Measurements from ENCODE around the gene PRR27.

Gene PRR27

DNA sequence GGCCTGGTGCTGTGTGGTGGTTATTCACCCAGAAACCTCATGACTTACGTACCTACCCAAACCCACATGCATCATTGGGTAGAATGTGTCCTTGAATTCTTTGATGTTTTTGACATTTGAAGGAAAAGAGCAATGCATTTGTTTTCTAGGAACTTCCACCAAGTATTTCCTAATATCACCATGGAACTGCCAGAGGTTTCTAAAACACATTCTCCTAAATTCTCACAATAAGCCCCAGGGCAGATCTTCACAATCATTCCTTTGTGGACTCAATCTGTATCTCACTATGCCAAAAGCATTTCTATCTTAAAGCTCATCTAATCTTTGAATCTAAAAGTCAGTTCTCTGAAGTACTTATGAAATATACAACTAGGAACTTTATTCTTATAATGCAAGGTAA lies 33.2 kb downstream of the PRR27 start:
- Histone ChIP-seq H3K36me3 (ENCODE audit: insufficient read depth, low read length) (no peaks in the 10 kb centered on the region), H3K79me2 (ENCODE audit: insufficient read depth, low read length) (no peaks in the 10 kb centered on the region), H4K20me1 (ENCODE audit: insufficient read depth, low read length) (no peaks in the 10 kb centered on the region), H3K9me3 (ENCODE audit: insufficient read depth, low read length, severe bottlenecking) (no peaks in the 10 kb centered on the region), H3K9ac (ENCODE audit: low read depth, low read length) (no peak overlapping the region), H3K27me3 (ENCODE audit: insufficient read depth, low read length, poor library complexity) (peaks cover 6% of the 10 kb centered on the region), H3K4me3 (ENCODE audit: low read depth in 1 of 2, low read length in 2 of 2) (no peak overlapping the region), H2AFZ (ENCODE audit: low read depth, low read length) (no peak overlapping the region), H3K27ac (ENCODE audit: low read length) (no peak overlapping the region), H3K4me1 (ENCODE audit: insufficient read depth, low read length) (no peaks in the 10 kb centered on the region), H3K4me2 (ENCODE audit: insufficient read depth, low read length) (no peak overlapping the region)
- DNase-seq (no peak), ATAC-seq (ENCODE audit: insufficient read depth, low read depth) (no peak)
- TF ChIP-seq EZH2 (IDR thresholded peaks at IDR 0.05; ENCODE audit: borderline replicate concordance, low read depth, low read length, severe bottlenecking) (no peak), CTCF (IDR thresholded peaks at IDR 0.05; ENCODE audit: borderline replicate concordance, extremely low read depth, low read length, poor library complexity, severe bottlenecking) (no peak)

GRCh38 chr4:70190579-70190978 lies 36.5 kb downstream of the PRR27 start:
- no peak overlapping the region for H3K9ac ChIP-seq (ENCODE audit: low read depth, low read length)
- TF ChIP-seq CTCF (IDR thresholded peaks at IDR 0.05; ENCODE audit: borderline replicate concordance, extremely low read depth, low read length, poor library complexity, severe bottlenecking) (no peak), EZH2 (IDR thresholded peaks at IDR 0.05; ENCODE audit: borderline replicate concordance, low read depth, low read length, severe bottlenecking) (no peak)
- no peak overlapping the region for H3K27ac ChIP-seq (ENCODE audit: low read length)
- H3K36me3 ChIP-seq (ENCODE audit: insufficient read depth, low read length), result no peaks in the 10 kb centered on the region
- ATAC-seq (ENCODE audit: insufficient read depth, low read depth), result no peak
- no peaks in the 10 kb centered on the region for H4K20me1 ChIP-seq (ENCODE audit: insufficient read depth, low read length)
- H3K4me1 ChIP-seq (ENCODE audit: insufficient read depth, low read length), result no peaks in the 10 kb centered on the region
- H3K4me3 ChIP-seq (ENCODE audit: low read depth in 1 of 2, low read length in 2 of 2), result no peak overlapping the region
- H3K9me3 ChIP-seq (ENCODE audit: insufficient read depth, low read length, severe bottlenecking), result no peaks in the 10 kb centered on the region
- no peak overlapping the region for H3K4me2 ChIP-seq (ENCODE audit: insufficient read depth, low read length)
- no peak overlapping the region for H2AFZ ChIP-seq (ENCODE audit: low read depth, low read length)
- no peak for DNase-seq
- peaks cover 6% of the 10 kb centered on the region for H3K27me3 ChIP-seq (ENCODE audit: insufficient read depth, low read length, poor library complexity)
- no peaks in the 10 kb centered on the region for H3K79me2 ChIP-seq (ENCODE audit: insufficient read depth, low read length)

DNA sequence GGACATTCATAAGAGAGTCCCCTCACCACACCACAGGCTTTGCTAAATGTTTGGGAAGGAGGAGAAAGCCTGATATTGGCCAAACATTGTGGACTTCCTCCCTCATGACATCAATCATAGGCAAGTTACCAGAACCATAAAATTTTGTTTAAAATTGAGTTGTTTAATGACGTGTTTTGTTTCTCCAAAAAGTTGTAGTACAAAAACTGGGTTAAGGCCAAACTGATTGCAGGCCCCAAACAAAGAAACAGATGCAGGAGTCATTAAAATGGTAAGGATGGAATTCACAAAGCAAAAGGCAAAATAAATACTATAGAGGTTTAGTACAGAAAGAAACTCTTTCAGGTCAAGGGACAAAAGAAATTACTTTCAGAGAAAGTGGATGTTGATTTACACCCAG lies 37.6 kb downstream of the PRR27 start:
- TF ChIP-seq EZH2 (IDR thresholded peaks at IDR 0.05; ENCODE audit: borderline replicate concordance, low read depth, low read length, severe bottlenecking) (no peak), CTCF (IDR thresholded peaks at IDR 0.05; ENCODE audit: borderline replicate concordance, extremely low read depth, low read length, poor library complexity, severe bottlenecking) (no peak)
- peaks cover 6% of the 10 kb centered on the region for H3K27me3 ChIP-seq (ENCODE audit: insufficient read depth, low read length, poor library complexity)
- no peaks in the 10 kb centered on the region for H3K79me2 ChIP-seq (ENCODE audit: insufficient read depth, low read length)
- no peak overlapping the region for H3K4me3 ChIP-seq (ENCODE audit: low read depth in 1 of 2, low read length in 2 of 2)
- no peaks in the 10 kb centered on the region for H4K20me1 ChIP-seq (ENCODE audit: insufficient read depth, low read length)
- no peaks in the 10 kb centered on the region for H3K4me1 ChIP-seq (ENCODE audit: insufficient read depth, low read length)
- no peaks in the 10 kb centered on the region for H3K9me3 ChIP-seq (ENCODE audit: insufficient read depth, low read length, severe bottlenecking)
- no peak overlapping the region for H3K27ac ChIP-seq (ENCODE audit: low read length)
- DNase-seq (no peak), ATAC-seq (ENCODE audit: insufficient read depth, low read depth) (no peak)
- no peak overlapping the region for H3K4me2 ChIP-seq (ENCODE audit: insufficient read depth, low read length)
- no peak overlapping the region for H3K9ac ChIP-seq (ENCODE audit: low read depth, low read length)
- no peak overlapping the region for H2AFZ ChIP-seq (ENCODE audit: low read depth, low read length)
- no peaks in the 10 kb centered on the region for H3K36me3 ChIP-seq (ENCODE audit: insufficient read depth, low read length)

- no peak overlapping the region for H2AFZ ChIP-seq (ENCODE audit: low read depth, low read length)
- ATAC-seq (ENCODE audit: insufficient read depth, low read depth), result no peak
- no peak overlapping the region for H3K9ac ChIP-seq (ENCODE audit: low read depth, low read length)
- no peaks in the 10 kb centered on the region for H4K20me1 ChIP-seq (ENCODE audit: insufficient read depth, low read length)
- no peak overlapping the region for H3K4me3 ChIP-seq (ENCODE audit: low read depth in 1 of 2, low read length in 2 of 2)
- DNase-seq, result no peak
- H3K4me2 ChIP-seq (ENCODE audit: insufficient read depth, low read length), result no peak overlapping the region
- H3K27ac ChIP-seq (ENCODE audit: low read length), result no peak overlapping the region
- no peaks in the 10 kb centered on the region for H3K9me3 ChIP-seq (ENCODE audit: insufficient read depth, low read length, severe bottlenecking)
- H3K36me3 ChIP-seq (ENCODE audit: insufficient read depth, low read length), result no peaks in the 10 kb centered on the region
- H3K4me1 ChIP-seq (ENCODE audit: insufficient read depth, low read length), result no peaks in the 10 kb centered on the region
- no peaks in the 10 kb centered on the region for H3K79me2 ChIP-seq (ENCODE audit: insufficient read depth, low read length)
- peaks cover 10% of the 10 kb centered on the region for H3K27me3 ChIP-seq (ENCODE audit: insufficient read depth, low read length, poor library complexity)
- TF ChIP-seq CTCF (IDR thresholded peaks at IDR 0.05; ENCODE audit: borderline replicate concordance, extremely low read depth, low read length, poor library complexity, severe bottlenecking), result no peak
- TF ChIP-seq EZH2 (IDR thresholded peaks at IDR 0.05; ENCODE audit: borderline replicate concordance, low read depth, low read length, severe bottlenecking), result no peak
Observed at GRCh38 chr4:70192895-70193294, 38.9 kb downstream of the PRR27 start.
